WTC11 (cell line): ENCODE measurements around the gene MARS1. TPM values are rescaled to one million over a fixed set of nuclear protein-coding genes. Genes with fewer than 3 reads are reported as not detected.
A peak's percentile ranks its signal among the peaks of the same experiment; 100 is the strongest.

Experiments
- ATAC-seq: fragments of 200-7000 bp; cut with Tn5 transposase; 2 replicates; pipeline ENCODE4 v1.10.0; 2021; ENCODE audit warnings: mild to moderate bottlenecking, moderate library complexity
- CTCF ChIA-PET: fragments of 300-600 bp; sonication (Branson Sonifier 250); formaldehyde crosslinking; loops from one replicate; lab custom pipeline; 2021; ENCODE audit warnings: antibody characterized with exemption; lab: Charles Lee
- POLR2A ChIA-PET: fragments of 350-600 bp; sonication (Branson Sonifier 250); formaldehyde crosslinking; loops from one replicate; lab custom pipeline; 2021; ENCODE audit warnings: antibody characterized with exemption; lab: Charles Lee
- DNase-seq: peaks from one replicate; pipeline ENCODE4 v3.0.0; 2021; ENCODE audit warnings: low spot score
- H3K27ac Mint-ChIP-seq: 2 replicates; pipeline ENCODE4 v1.8.0; 2021; ENCODE audit warnings: mixed read lengths
- H3K27me3 Mint-ChIP-seq: 2 replicates; pipeline ENCODE4 v1.8.0; 2021; ENCODE audit warnings: low read depth, mild to moderate bottlenecking, moderate library complexity, mixed read lengths
- H3K36me3 Mint-ChIP-seq: 2 replicates; pipeline ENCODE4 v1.8.0; 2021; ENCODE audit warnings: mixed read lengths
- H3K4me1 Mint-ChIP-seq: 2 replicates; pipeline ENCODE4 v1.8.0; 2022; ENCODE audit warnings: mixed read lengths
- H3K4me3 Mint-ChIP-seq: 2 replicates; pipeline ENCODE4 v1.8.0; 2021; ENCODE audit warnings: mild to moderate bottlenecking, moderate library complexity, mixed read lengths
- H3K9me3 Mint-ChIP-seq: 2 replicates; pipeline ENCODE4 v1.8.0; 2021; ENCODE audit warnings: mixed read lengths
- NFE2L1 ChIP-seq: sonication (generic); formaldehyde crosslinking; IDR thresholded peaks from 2 replicates; pipeline ENCODE4 v1.8.1; 2023; ENCODE audit warnings: missing genetic modification reagents
- NFYB ChIP-seq: sonication (generic); formaldehyde crosslinking; conservative IDR thresholded peaks from 2 replicates; pipeline ENCODE4 v1.8.0; 2022; ENCODE audit warnings: low read depth, missing genetic modification reagents
- TEAD1 ChIP-seq: sonication (generic); formaldehyde crosslinking; IDR thresholded peaks from 2 replicates; pipeline ENCODE4 v1.8.0; 2022; ENCODE audit warnings: mild to moderate bottlenecking, missing genetic modification reagents
- TEAD4 ChIP-seq: sonication (generic); formaldehyde crosslinking; IDR thresholded peaks from 2 replicates; pipeline ENCODE4 v1.8.0; 2022; ENCODE audit warnings: mild to moderate bottlenecking, missing genetic modification reagents
- TP53 ChIP-seq: sonication (generic); formaldehyde crosslinking; IDR thresholded peaks from 2 replicates; pipeline ENCODE4 v1.8.1; 2023; ENCODE audit warnings: mild to moderate bottlenecking, missing genetic modification reagents
- total RNA-seq: library from RNA; stranded (reverse); gene quantifications from 3 replicates; pipeline ENCODE4 v1.2.3, GENCODE V29; 2021
- TF ChIP-seq, protein P1 (sequence below): fragments of 250-450 bp; sonication (Bioruptor Pico); IDR thresholded peaks from 2 replicates; pipeline ENCODE4 v1.9.0; 2021; ENCODE audit warnings: mild to moderate bottlenecking
- TF ChIP-seq, protein P2 (sequence below): sonication (generic); formaldehyde crosslinking; IDR thresholded peaks from 2 replicates; pipeline ENCODE4 v1.8.0; 2023; ENCODE audit warnings: missing genetic modification reagents
- TF ChIP-seq, protein P3 (sequence below): sonication (generic); formaldehyde crosslinking; IDR thresholded peaks from 2 replicates; pipeline ENCODE4 v1.8.1; 2023; ENCODE audit warnings: mild to moderate bottlenecking, missing genetic modification reagents, moderate library complexity
- TF ChIP-seq, protein P4 (sequence below): sonication (generic); formaldehyde crosslinking; IDR thresholded peaks from 2 replicates; pipeline ENCODE4 v1.8.0; 2023; ENCODE audit warnings: missing genetic modification reagents, mild to moderate bottlenecking, borderline replicate concordance
- TF ChIP-seq, protein P5 (sequence below): sonication (generic); formaldehyde crosslinking; IDR thresholded peaks from 2 replicates; pipeline ENCODE4 v1.8.1; 2022; ENCODE audit warnings: low read depth, mild to moderate bottlenecking, moderate library complexity, missing genetic modification reagents, borderline replicate concordance
- TF ChIP-seq, protein P6 (sequence below): sonication (generic); formaldehyde crosslinking; IDR thresholded peaks from 2 replicates; pipeline ENCODE4 v1.8.1; 2022; ENCODE audit warnings: mild to moderate bottlenecking, missing genetic modification reagents, moderate library complexity, borderline replicate concordance
- TF ChIP-seq, protein P7 (sequence below): sonication (generic); formaldehyde crosslinking; IDR thresholded peaks from 2 replicates; pipeline ENCODE4 v1.8.0; 2022; ENCODE audit warnings: mild to moderate bottlenecking, missing genetic modification reagents

Gene MARS1
- total RNA-seq, 1 experiment from 2014 or later = 367 TPM

DNA sequence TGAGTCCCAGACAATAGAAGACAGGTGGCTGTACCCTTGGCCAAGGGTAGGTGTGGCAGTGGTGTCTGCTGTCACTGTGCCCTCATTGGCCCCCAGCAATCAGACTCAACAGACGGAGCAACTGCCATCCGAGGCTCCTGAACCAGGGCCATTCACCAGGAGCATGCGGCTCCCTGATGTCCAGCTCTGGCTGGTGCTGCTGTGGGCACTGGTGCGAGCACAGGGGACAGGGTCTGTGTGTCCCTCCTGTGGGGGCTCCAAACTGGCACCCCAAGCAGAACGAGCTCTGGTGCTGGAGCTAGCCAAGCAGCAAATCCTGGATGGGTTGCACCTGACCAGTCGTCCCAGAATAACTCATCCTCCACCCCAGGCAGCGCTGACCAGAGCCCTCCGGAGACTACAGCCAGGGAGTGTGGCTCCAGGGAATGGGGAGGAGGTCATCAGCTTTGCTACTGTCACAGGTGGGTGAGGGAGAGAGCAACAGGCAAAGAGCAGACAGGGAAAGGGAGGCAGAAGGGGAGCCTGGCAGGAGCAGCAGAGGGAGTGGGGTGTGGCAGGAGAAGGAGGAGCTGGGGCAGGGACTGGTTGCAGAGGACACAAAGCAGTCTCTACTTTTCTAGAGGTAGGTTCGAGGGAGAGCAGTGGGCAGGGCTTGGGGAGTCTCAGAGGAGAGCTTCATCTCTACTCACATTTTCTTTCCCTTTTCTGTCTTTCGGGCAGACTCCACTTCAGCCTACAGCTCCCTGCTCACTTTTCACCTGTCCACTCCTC lies 32.3 kb upstream of the MARS1 start (continued):
- TF ChIP-seq, protein P1, sequence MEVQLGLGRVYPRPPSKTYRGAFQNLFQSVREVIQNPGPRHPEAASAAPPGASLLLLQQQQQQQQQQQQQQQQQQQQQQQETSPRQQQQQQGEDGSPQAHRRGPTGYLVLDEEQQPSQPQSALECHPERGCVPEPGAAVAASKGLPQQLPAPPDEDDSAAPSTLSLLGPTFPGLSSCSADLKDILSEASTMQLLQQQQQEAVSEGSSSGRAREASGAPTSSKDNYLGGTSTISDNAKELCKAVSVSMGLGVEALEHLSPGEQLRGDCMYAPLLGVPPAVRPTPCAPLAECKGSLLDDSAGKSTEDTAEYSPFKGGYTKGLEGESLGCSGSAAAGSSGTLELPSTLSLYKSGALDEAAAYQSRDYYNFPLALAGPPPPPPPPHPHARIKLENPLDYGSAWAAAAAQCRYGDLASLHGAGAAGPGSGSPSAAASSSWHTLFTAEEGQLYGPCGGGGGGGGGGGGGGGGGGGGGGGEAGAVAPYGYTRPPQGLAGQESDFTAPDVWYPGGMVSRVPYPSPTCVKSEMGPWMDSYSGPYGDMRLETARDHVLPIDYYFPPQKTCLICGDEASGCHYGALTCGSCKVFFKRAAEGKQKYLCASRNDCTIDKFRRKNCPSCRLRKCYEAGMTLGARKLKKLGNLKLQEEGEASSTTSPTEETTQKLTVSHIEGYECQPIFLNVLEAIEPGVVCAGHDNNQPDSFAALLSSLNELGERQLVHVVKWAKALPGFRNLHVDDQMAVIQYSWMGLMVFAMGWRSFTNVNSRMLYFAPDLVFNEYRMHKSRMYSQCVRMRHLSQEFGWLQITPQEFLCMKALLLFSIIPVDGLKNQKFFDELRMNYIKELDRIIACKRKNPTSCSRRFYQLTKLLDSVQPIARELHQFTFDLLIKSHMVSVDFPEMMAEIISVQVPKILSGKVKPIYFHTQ (CRISPR knock-in tag) = no peak
- TF ChIP-seq, protein P2, sequence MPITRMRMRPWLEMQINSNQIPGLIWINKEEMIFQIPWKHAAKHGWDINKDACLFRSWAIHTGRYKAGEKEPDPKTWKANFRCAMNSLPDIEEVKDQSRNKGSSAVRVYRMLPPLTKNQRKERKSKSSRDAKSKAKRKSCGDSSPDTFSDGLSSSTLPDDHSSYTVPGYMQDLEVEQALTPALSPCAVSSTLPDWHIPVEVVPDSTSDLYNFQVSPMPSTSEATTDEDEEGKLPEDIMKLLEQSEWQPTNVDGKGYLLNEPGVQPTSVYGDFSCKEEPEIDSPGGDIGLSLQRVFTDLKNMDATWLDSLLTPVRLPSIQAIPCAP (CRISPR knock-in tag) = no peak
- TF ChIP-seq, protein P3, sequence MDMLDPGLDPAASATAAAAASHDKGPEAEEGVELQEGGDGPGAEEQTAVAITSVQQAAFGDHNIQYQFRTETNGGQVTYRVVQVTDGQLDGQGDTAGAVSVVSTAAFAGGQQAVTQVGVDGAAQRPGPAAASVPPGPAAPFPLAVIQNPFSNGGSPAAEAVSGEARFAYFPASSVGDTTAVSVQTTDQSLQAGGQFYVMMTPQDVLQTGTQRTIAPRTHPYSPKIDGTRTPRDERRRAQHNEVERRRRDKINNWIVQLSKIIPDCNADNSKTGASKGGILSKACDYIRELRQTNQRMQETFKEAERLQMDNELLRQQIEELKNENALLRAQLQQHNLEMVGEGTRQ (CRISPR knock-in tag) = no peak
- TF ChIP-seq, protein P4, sequence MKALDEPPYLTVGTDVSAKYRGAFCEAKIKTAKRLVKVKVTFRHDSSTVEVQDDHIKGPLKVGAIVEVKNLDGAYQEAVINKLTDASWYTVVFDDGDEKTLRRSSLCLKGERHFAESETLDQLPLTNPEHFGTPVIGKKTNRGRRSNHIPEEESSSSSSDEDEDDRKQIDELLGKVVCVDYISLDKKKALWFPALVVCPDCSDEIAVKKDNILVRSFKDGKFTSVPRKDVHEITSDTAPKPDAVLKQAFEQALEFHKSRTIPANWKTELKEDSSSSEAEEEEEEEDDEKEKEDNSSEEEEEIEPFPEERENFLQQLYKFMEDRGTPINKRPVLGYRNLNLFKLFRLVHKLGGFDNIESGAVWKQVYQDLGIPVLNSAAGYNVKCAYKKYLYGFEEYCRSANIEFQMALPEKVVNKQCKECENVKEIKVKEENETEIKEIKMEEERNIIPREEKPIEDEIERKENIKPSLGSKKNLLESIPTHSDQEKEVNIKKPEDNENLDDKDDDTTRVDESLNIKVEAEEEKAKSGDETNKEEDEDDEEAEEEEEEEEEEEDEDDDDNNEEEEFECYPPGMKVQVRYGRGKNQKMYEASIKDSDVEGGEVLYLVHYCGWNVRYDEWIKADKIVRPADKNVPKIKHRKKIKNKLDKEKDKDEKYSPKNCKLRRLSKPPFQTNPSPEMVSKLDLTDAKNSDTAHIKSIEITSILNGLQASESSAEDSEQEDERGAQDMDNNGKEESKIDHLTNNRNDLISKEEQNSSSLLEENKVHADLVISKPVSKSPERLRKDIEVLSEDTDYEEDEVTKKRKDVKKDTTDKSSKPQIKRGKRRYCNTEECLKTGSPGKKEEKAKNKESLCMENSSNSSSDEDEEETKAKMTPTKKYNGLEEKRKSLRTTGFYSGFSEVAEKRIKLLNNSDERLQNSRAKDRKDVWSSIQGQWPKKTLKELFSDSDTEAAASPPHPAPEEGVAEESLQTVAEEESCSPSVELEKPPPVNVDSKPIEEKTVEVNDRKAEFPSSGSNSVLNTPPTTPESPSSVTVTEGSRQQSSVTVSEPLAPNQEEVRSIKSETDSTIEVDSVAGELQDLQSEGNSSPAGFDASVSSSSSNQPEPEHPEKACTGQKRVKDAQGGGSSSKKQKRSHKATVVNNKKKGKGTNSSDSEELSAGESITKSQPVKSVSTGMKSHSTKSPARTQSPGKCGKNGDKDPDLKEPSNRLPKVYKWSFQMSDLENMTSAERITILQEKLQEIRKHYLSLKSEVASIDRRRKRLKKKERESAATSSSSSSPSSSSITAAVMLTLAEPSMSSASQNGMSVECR (CRISPR knock-in tag) = no peak
- TF ChIP-seq, protein P5, sequence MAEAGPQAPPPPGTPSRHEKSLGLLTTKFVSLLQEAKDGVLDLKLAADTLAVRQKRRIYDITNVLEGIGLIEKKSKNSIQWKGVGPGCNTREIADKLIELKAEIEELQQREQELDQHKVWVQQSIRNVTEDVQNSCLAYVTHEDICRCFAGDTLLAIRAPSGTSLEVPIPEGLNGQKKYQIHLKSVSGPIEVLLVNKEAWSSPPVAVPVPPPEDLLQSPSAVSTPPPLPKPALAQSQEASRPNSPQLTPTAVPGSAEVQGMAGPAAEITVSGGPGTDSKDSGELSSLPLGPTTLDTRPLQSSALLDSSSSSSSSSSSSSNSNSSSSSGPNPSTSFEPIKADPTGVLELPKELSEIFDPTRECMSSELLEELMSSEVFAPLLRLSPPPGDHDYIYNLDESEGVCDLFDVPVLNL (CRISPR knock-in tag) = 0 out of 2 replicates have a peak, but pooled peaks have one; percentile 27
- TF ChIP-seq TP53 = no peak
- TF ChIP-seq NFE2L1 (CRISPR knock-in tag) = peak; percentile 32; the same call in 1 of the 2 replicates
- no peak for TF ChIP-seq TEAD4
- TF ChIP-seq NFYB (CRISPR knock-in tag) = peak; percentile 2; the same call in 1 of the 2 replicates

DNA sequence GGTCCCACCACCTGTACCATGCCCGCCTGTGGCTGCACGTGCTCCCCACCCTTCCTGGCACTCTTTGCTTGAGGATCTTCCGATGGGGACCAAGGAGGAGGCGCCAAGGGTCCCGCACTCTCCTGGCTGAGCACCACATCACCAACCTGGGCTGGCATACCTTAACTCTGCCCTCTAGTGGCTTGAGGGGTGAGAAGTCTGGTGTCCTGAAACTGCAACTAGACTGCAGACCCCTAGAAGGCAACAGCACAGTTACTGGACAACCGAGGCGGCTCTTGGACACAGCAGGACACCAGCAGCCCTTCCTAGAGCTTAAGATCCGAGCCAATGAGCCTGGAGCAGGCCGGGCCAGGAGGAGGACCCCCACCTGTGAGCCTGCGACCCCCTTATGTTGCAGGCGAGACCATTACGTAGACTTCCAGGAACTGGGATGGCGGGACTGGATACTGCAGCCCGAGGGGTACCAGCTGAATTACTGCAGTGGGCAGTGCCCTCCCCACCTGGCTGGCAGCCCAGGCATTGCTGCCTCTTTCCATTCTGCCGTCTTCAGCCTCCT lies 31.6 kb upstream of the MARS1 start:
- H3K4me1 Mint-ChIP-seq = peaks cover 55% of the 10 kb centered on the region
- TF ChIP-seq, protein P6, sequence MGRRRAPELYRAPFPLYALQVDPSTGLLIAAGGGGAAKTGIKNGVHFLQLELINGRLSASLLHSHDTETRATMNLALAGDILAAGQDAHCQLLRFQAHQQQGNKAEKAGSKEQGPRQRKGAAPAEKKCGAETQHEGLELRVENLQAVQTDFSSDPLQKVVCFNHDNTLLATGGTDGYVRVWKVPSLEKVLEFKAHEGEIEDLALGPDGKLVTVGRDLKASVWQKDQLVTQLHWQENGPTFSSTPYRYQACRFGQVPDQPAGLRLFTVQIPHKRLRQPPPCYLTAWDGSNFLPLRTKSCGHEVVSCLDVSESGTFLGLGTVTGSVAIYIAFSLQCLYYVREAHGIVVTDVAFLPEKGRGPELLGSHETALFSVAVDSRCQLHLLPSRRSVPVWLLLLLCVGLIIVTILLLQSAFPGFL (CRISPR knock-in tag) = no peak
- TF ChIP-seq, protein P4 (CRISPR knock-in tag) = 0 out of 2 replicates have a peak, but pooled peaks have one; percentile 3
- TF ChIP-seq TEAD1 (CRISPR knock-in tag) = 0 out of 2 replicates have a peak, but pooled peaks have one; percentile 43
- TF ChIP-seq, protein P7, sequence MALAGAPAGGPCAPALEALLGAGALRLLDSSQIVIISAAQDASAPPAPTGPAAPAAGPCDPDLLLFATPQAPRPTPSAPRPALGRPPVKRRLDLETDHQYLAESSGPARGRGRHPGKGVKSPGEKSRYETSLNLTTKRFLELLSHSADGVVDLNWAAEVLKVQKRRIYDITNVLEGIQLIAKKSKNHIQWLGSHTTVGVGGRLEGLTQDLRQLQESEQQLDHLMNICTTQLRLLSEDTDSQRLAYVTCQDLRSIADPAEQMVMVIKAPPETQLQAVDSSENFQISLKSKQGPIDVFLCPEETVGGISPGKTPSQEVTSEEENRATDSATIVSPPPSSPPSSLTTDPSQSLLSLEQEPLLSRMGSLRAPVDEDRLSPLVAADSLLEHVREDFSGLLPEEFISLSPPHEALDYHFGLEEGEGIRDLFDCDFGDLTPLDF (CRISPR knock-in tag) = 0 out of 2 replicates have a peak, but pooled peaks have one; percentile 47

More for the DNA sequence above, 31.6 kb upstream of the MARS1 start:
- DNase-seq (peak; percentile 75), ATAC-seq (peak; percentile 41)
- no peaks in the 10 kb centered on the region for H3K36me3 Mint-ChIP-seq
- peak overlapping the region; percentile 69 for H3K4me3 Mint-ChIP-seq
- H3K27ac Mint-ChIP-seq = no peak overlapping the region
- no peaks in the 10 kb centered on the region for H3K27me3 Mint-ChIP-seq
- ChIA-PET POLR2A (interaction anchor here (0.5 to 2.0 kb wide), 6 partner anchors 37 to 1570 kb away, joined by 3 to 12 read pairs (median 6); no protein-coding TSS in a partner anchor), CTCF (interaction anchor here (0.8 to 9.4 kb wide), 28 partner anchors 10 to 369 kb away, joined by 3 to 245 read pairs (median 10); partner anchors contain the start of genes INHBC, LRP1, SHMT2 and STAC3)
- no peaks in the 10 kb centered on the region for H3K9me3 Mint-ChIP-seq
